GM12878 (cell line): ENCODE measurements around the gene CD83. TPM values are rescaled to one million over a fixed set of nuclear protein-coding genes. Genes with fewer than 3 reads are reported as not detected.

ENCODE experiments used
- ATAC-seq: fragments of 200-7000 bp; cut with Tn5 transposase; 3 replicates; pipeline ENCODE4 v1.9.1; 2020; ENCODE audit warnings: mild to moderate bottlenecking, moderate library complexity
- BruUV-seq: library from RNA; stranded (reverse); fragments of 400-500 nt; replicated peaks from 2 replicates; lab custom pipeline; 2021; lab: Mats Ljungman, UMichigan
- CTCF ChIA-PET: fragments of 300-600 bp; sonication (Branson Sonifier 250); formaldehyde crosslinking; extraction: SDS; loops from one replicate; lab custom pipeline; 2021; ENCODE audit warnings: inconsistent platforms; lab: Yijun Ruan, JAX
- POLR2A ChIA-PET: fragments of 350-600 bp; formaldehyde crosslinking; extraction: SDS; loops from one replicate; lab custom pipeline; 2021; ENCODE audit warnings: inconsistent platforms; lab: Charles Lee
- RAD21 ChIA-PET: fragments of 300-600 bp; sonication (Branson Sonifier 250); formaldehyde crosslinking; loops from one replicate; lab custom pipeline; 2023; ENCODE audit warnings: antibody characterized with exemption; ENCODE audit not compliant: unreplicated experiment; lab: Charles Lee
- SMC1A ChIA-PET: fragments of 300-600 bp; sonication (Branson Sonifier 250); formaldehyde crosslinking; loops from one replicate; lab custom pipeline; 2023; ENCODE audit not compliant: unreplicated experiment, uncharacterized antibody; lab: Charles Lee
- DNase-seq: peaks from one replicate; pipeline ENCODE4 v3.0.0-alpha.2; 2011; ENCODE audit warnings: low read depth, low spot score
- FAIRE-seq: peaks from 3 replicates; lab custom pipeline; 2011; peaks lifted over from hg19 to GRCh38; lab: Jason Lieb, UNC
- H2AFZ ChIP-seq: 2 replicates; pipeline ENCODE4 v1.6.0; 2011; ENCODE audit warnings: low read depth, low read length, control low read depth; ENCODE audit not compliant: control insufficient read depth
- H3K27ac ChIP-seq: 2 replicates; pipeline ENCODE4 v1.5.1; 2011; ENCODE audit warnings: control low read depth; ENCODE audit not compliant: control insufficient read depth, insufficient read depth
- H3K27me3 ChIP-seq, 2 experiments: replicated peaks in 1 of 2; 2 replicates each; pipeline versions ENCODE4 v1.6.0 to v1.6.1; 2011; ENCODE audit warnings: low read length in 1 of 2; ENCODE audit not compliant: control insufficient read depth in 2 of 2, insufficient read depth in 2 of 2
- H3K36me3 ChIP-seq, 2 experiments: 2 replicates each; pipeline ENCODE4 v1.5.1; 2011; ENCODE audit warnings: low read length in 1 of 2; ENCODE audit not compliant: control insufficient read depth in 2 of 2, insufficient read depth in 2 of 2
- H3K4me1 ChIP-seq: 2 replicates; pipeline ENCODE4 v1.6.1; 2011; ENCODE audit warnings: mild to moderate bottlenecking, low read length, moderate library complexity, mixed read lengths; ENCODE audit not compliant: control insufficient read depth, insufficient read depth
- H3K4me2 ChIP-seq: 2 replicates; pipeline ENCODE4 v1.6.0; 2011; ENCODE audit warnings: control low read depth; ENCODE audit not compliant: control insufficient read depth, insufficient read depth
- H3K4me3 ChIP-seq: fragments of 200-600 bp; sonication (generic); 2 replicates; pipeline ENCODE4 v1.5.1; 2016
- H3K79me2 ChIP-seq: 2 replicates; pipeline ENCODE4 v1.6.0; 2011; ENCODE audit warnings: low read length; ENCODE audit not compliant: control insufficient read depth, insufficient read depth
- H3K9ac ChIP-seq: 2 replicates; pipeline ENCODE4 v1.8.0; 2011; ENCODE audit warnings: low read length, control low read depth, mixed read lengths; ENCODE audit not compliant: control insufficient read depth, insufficient read depth
- H3K9me3 ChIP-seq: replicated peaks from 3 replicates; pipeline ENCODE4 v1.5.1; 2011; ENCODE audit warnings: mild to moderate bottlenecking, low read length; ENCODE audit not compliant: control insufficient read depth, insufficient read depth
- H4K20me1 ChIP-seq: 2 replicates; pipeline ENCODE4 v1.6.0; 2011; ENCODE audit not compliant: control insufficient read depth, insufficient read depth
- CEBPB ChIP-seq, 2 experiments: fragments of 150-350 bp in 1 of 2; IDR thresholded peaks; 2 replicates each; pipeline ENCODE4 v1.6.1; 2012 to 2014; ENCODE audit warnings: low read depth in 2 of 2, low read length in 2 of 2, borderline replicate concordance in 1 of 2, inconsistent platforms in 1 of 2
- CHD2 ChIP-seq: IDR thresholded peaks from 2 replicates; pipeline ENCODE4 v1.6.1; 2011; ENCODE audit warnings: low read depth, low read length, improper control_type of control experiment, borderline replicate concordance
- CHD4 ChIP-seq: fragments of 200-600 bp; sonication (generic); IDR thresholded peaks from 2 replicates; pipeline ENCODE4 v1.6.1; 2016; ENCODE audit warnings: mild to moderate bottlenecking
- DPF2 ChIP-seq: fragments of 450-650 bp; IDR thresholded peaks from 2 replicates; pipeline ENCODE4 v1.6.1; 2017; ENCODE audit warnings: mild to moderate bottlenecking
- LARP7 ChIP-seq: fragments of 450-650 bp; IDR thresholded peaks from 2 replicates; pipeline ENCODE4 v1.6.1; 2017; ENCODE audit warnings: mild to moderate bottlenecking
- MEF2A ChIP-seq: IDR thresholded peaks from 2 replicates; pipeline ENCODE4 v1.6.1; 2011; ENCODE audit warnings: low read depth, mild to moderate bottlenecking, low read length, moderate library complexity; ENCODE audit not compliant: insufficient read depth
- PAX5 ChIP-seq: IDR thresholded peaks from 2 replicates; pipeline ENCODE4 v1.6.1; 2011; ENCODE audit warnings: low read depth, low read length, borderline replicate concordance
- RELB ChIP-seq: fragments of 450-650 bp; IDR thresholded peaks from 2 replicates; pipeline ENCODE4 v1.6.1; 2017; ENCODE audit warnings: low read depth, mild to moderate bottlenecking, moderate library complexity
- SMAD5 ChIP-seq: IDR thresholded peaks from 2 replicates; pipeline ENCODE4 v1.6.1; 2016; ENCODE audit warnings: antibody characterized with exemption, low read depth
- SREBF2 ChIP-seq: IDR thresholded peaks from 2 replicates; pipeline ENCODE4 v1.6.1; 2012; ENCODE audit warnings: mild to moderate bottlenecking, low read length
- STAT3 ChIP-seq: IDR thresholded peaks from 2 replicates; pipeline ENCODE4 v1.6.1; 2011; ENCODE audit warnings: low read depth, low read length, improper control_type of control experiment
- SUZ12 ChIP-seq: fragments of 200-600 bp; sonication (generic); IDR thresholded peaks from one replicate; pipeline ENCODE4 v1.6.1; 2018; ENCODE audit warnings: antibody characterized with exemption, mild to moderate bottlenecking; ENCODE audit not compliant: unreplicated experiment
- YBX1 ChIP-seq: fragments of 450-650 bp; IDR thresholded peaks from 2 replicates; pipeline ENCODE4 v1.6.1; 2016; ENCODE audit warnings: antibody characterized with exemption
- ZNF274 ChIP-seq: IDR thresholded peaks from one replicate; pipeline ENCODE4 v1.8.0; 2011; ENCODE audit not compliant: insufficient read length, insufficient read depth
- ZNF384 ChIP-seq: IDR thresholded peaks from 2 replicates; pipeline ENCODE4 v1.6.1; 2012; ENCODE audit warnings: low read depth, mild to moderate bottlenecking, low read length, improper control_type of control experiment, borderline replicate concordance
- WGBS: methylation state at CpG from one replicate; pipeline ENCODE4 v1.1.6; 2016; ENCODE audit warnings: low lambda C conversion rate; ENCODE audit not compliant: insufficient replicate concordance, insufficient coverage; ENCODE audit errors: missing lambda C conversion rate; 5-methylcytosine and 5-hydroxymethylcytosine counted together
- in situ Hi-C: fragments of 300-500 bp; cut with MboI; formaldehyde crosslinking; loops from 9 replicates; pipeline ENCODE4 v1.14.3; 2018; ENCODE audit warnings: mixed read lengths
- intact Hi-C: fragments of 100-400 bp; cut with micrococcal nuclease; formaldehyde crosslinking; loops from one replicate; pipeline ENCODE4 v1.14.2; 2022; ENCODE audit not compliant: unreplicated experiment
- polyA plus RNA-seq, 11 experiments: library from polyadenylated mRNA; depleted of rRNA in 4 of 11; unstranded in 6 of 11; stranded (reverse) in 5 of 11; fragments of >200 nt; fragmentation: Nextera tagmentation in 4 of 11; fragmentation: Illumina TruSeq in 1 of 11; extraction: Ambion mirVana in 4 of 11; extraction: Trizol in 1 of 11; gene quantifications; 1 replicate in 1 of 11; 2 replicates in 10 of 11; pipeline versions ENCODE4 v1.2.1 to v1.2.3, GENCODE V29; 2011 to 2016; ENCODE audit warnings: inconsistent platforms in 2 of 11, missing spikeins in 2 of 11, low read depth in 1 of 11
- total RNA-seq, 4 experiments: library from RNA; depleted of rRNA in 3 of 4; stranded (reverse); fragments of >200 nt in 3 of 4; fragmentation: Illumina TruSeq in 1 of 4; extraction: Trizol in 1 of 4; gene quantifications; 2 replicates each; pipeline versions ENCODE4 v1.2.1 to v1.2.3, GENCODE V29; 2013 to 2021

Gene CD83
- total and polyA plus RNA-seq, 10 of the 15 experiments (the other 5 are each of a cell fraction or from before 2014, with no cell fraction given) = 76.1 to 174 (median 129) TPM

DNA sequence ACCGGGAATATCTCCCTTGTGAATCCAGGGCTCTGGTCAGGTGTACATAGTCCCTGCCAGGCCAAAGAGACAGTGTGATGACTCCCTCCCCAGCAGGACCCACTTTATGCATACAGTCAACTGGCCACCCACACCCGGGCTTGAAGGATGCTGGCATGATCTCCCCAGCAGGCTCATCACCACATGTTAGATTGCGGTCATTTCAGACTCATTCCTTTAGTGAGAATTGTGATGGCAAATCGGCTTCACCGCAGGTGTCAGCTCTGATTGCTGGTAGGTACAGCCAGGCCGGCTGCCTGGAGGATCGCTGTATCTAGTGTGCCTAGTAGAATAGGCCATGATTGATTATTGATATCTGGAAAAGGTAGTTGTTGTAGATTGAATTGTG lies 24.5 kb downstream of the CD83 start (continued):
- TF ChIP-seq RELB = no peak
- no peak for TF ChIP-seq SUZ12
- no peak for TF ChIP-seq DPF2
- no peak for TF ChIP-seq MEF2A
- no peak for TF ChIP-seq CHD4

- Histone ChIP-seq H3K9me3 (no peaks in the 10 kb centered on the region), H3K4me2 (no peak overlapping the region), H3K4me1 (no peaks in the 10 kb centered on the region), H3K27me3 (no peaks in the 10 kb centered on the region), H3K36me3 (no peaks in the 10 kb centered on the region), H3K9ac (no peak overlapping the region), H3K4me3 (no peak overlapping the region), H4K20me1 (no peaks in the 10 kb centered on the region), H2AFZ (no peak overlapping the region), H3K79me2 (no peaks in the 10 kb centered on the region), H3K27ac (no peak overlapping the region)
- TF ChIP-seq SREBF2 (no peak), CEBPB (IDR thresholded peaks at IDR 0.05; ENCODE audit: borderline replicate concordance in 1 of 2, low read depth in 2 of 2, low read length in 2 of 2) (no peak), SMAD5 (no peak), PAX5 (no peak), STAT3 (no peak), CHD2 (no peak), LARP7 (no peak), YBX1 (no peak), ZNF274 (no peak), ZNF384 (no peak)
- intact Hi-C loops = loop anchor here (5.0 to 10.0 kb wide), 2 partner anchors 95 to 348 kb away; no protein-coding TSS in a partner anchor
- ATAC-seq (no peak), FAIRE-seq (no peak), DNase-seq (no peak)
- SMC1A ChIA-PET = interaction anchor here (0.6 to 9.5 kb wide), 9 partner anchors 8 to 234 kb away, joined by 3 to 64 read pairs (median 7); no protein-coding TSS in a partner anchor
- BruUV-seq = no TSS peak
- CTCF ChIA-PET = interaction anchor here (0.6 to 15.4 kb wide), 7 partner anchors 14 to 1904 kb away, joined by 3 to 204 read pairs (median 90); no protein-coding TSS in a partner anchor
- POLR2A ChIA-PET = no interaction called here
- RAD21 ChIA-PET = interaction anchor here (1.2 to 3.8 kb wide), 4 partner anchors 13 to 234 kb away, joined by 3 to 35 read pairs (median 6); no protein-coding TSS in a partner anchor
- in situ Hi-C loops = loop anchor here (5.0 kb wide), 1 partner anchor 235 kb away; no protein-coding TSS in a partner anchor
- 96% methylated on average over 3 of the region's 3 CpGs for WGBS
Measured at GRCh38 chr6:14142511-14143223, 25.1 kb downstream of the CD83 start.
